ENCODE results near the gene UNC5A.
A peak's percentile ranks its signal among the peaks of the same experiment; 100 is the strongest.

The UNC5A gene

GRCh38 chr5:176894298-176894697 is 83.9 kb downstream of the UNC5A start:
- no peak for DNase-seq (ENCODE audit: low read depth, low spot score)

DNA sequence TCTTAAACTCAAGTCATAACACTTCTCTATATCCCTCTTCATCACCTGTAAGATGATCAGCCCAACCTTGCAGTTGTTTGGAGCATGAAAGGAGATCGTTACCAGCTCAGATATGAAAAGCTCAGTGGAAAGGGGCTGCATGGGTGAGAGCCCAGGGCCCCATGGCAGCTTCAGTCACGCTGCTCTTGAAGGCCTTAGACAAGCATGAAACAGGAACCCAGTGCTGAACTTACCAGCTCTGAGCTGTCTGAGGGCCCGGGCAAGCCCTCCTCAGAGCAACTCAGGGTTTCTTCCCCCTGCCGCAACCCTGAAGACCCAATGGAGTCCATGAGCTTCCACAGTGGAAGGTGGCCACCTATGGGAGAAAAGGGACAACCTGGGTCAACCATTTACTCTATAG is 85.5 kb downstream of the UNC5A start:
- DNase-seq (ENCODE audit: low read depth, low spot score): no peak

DNA sequence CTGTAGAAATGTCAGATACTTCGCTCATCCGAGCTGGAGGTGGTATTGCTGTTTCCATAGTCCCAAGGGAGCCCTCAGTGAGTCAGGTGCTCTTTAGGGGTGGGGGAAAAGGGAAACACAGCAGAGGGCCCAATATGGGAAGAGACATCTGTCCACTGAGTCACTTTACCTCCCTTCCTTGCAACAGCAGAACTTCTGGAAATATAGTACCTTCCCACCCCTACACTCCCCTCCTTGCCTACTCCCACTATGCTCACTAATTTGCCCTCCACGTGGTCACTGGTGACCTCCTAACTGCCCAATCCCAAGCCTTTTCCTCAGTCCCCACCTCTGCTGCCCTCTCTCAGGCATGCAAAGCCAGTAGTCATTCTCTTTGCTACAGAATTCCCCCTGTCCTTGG is 86.9 kb downstream of the UNC5A start:
- DNase-seq (ENCODE audit: low read depth, low spot score): no peak

GRCh38 chr5:176899296-176899891 is 89.0 kb downstream of the UNC5A start, which contains the start of gene HK3:
TSS of gene HK3 (minus strand) at chr5:176899346. CDS start at chr5:176896159, 3,187 bp downstream.
- no peak for DNase-seq (ENCODE audit: low read depth, low spot score)

DNA sequence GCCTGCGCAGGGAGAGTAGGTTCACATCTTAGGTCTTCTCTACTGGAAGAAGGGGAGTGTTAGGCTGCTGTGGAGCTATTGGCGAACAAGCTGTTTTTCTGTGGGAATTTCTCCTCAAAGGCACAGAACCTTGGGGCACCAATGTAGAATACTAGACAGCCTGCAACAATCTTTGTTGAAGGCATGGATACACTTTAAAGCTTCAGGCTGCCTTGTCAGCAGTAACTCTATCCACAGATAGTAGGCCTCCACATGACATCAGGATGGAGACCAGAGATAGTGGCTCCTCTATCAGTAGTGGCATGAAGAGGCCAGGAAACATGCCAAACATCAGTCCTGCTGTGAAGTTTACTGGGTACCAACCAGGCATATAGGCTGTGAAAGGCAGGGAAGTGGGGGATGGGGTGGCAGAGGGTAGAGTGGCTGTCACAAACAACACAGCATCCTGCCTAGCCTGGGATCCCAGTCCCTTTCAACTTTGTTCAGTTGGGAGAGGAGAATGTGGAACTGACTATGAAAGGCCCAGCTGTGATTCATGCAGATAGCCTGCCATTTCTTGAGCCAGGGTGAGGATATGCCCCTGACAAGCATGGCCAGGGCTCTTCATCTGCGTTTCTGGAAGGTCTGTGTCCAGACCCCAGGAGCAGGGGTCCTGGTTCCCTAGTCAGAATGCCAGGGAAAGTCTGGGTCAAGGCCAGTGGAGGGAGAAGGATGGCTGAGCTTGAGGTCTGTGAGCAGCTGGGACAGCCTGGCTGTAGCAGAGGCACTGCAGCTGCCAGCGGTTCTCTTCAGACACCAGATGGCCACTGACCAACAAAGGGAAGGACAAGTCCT is 89.8 kb downstream of the UNC5A start:
- no peak for DNase-seq (ENCODE audit: low read depth, low spot score)

DNA sequence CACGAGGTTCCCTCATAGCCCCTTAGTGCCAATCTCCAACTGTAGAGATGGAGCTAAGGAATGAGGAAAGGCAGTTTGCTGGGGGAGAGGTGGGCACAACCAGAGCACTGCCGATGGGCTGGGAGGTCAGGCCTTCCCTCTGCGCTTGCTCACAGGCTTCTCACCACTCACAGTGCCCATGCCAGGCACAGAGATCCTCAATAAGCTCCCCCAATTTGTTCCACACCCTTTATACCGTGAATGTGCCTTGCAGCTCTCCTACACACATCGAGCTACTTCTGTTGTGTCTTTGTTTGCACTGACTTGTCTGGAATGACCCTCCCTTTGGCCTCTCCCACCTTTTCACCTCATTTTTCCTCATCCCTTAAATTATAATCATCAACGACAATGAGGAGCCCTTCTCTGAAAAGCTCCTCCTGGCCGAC is 90.4 kb downstream of the UNC5A start:
- no peak for DNase-seq (ENCODE audit: low read depth, low spot score)

DNA sequence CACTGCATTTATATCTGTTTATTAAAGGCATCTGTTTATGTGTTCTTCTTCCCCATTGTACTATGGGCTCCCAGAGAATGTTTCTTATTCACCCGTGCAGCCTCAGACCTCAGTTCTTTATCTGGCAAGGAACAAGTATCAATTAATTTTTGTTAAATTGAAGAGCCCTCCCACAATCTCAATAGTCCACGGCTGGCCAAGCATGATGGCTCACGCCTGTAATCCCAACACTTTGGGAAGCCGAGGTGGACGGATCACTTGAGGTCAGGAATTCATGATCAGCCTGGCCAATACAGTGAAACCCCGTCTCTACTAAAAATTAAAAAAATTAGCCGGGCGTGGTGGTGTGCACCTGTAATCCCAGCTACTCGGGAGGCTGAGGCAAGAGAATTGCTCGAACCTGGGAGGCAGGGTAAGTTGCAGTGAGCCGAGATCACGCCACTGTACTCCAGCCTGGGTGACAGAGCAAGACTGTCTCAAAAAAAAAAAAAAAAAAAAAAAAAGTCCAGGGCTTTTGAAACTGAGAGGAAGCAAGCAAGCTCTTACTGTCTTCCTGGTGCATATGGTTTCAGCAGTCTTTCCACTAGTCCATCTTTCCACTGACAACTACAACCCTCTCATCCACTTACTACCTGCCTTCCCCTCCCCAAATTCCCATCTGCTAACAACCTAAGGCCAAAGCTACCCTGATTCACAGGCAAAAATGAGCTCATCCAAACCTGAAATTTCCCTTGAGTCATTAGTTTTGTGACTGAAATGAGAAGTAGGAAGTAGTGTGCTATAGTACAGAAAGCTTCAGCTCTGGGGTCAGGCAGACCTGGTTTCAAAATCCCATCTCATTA is 91.1 kb downstream of the UNC5A start:
- DNase-seq (ENCODE audit: low read depth, low spot score): no peak

- no peak for DNase-seq (ENCODE audit: low read depth, low spot score)
Observed at GRCh38 chr5:176902102-176902814, 91.9 kb downstream of the UNC5A start.

DNA sequence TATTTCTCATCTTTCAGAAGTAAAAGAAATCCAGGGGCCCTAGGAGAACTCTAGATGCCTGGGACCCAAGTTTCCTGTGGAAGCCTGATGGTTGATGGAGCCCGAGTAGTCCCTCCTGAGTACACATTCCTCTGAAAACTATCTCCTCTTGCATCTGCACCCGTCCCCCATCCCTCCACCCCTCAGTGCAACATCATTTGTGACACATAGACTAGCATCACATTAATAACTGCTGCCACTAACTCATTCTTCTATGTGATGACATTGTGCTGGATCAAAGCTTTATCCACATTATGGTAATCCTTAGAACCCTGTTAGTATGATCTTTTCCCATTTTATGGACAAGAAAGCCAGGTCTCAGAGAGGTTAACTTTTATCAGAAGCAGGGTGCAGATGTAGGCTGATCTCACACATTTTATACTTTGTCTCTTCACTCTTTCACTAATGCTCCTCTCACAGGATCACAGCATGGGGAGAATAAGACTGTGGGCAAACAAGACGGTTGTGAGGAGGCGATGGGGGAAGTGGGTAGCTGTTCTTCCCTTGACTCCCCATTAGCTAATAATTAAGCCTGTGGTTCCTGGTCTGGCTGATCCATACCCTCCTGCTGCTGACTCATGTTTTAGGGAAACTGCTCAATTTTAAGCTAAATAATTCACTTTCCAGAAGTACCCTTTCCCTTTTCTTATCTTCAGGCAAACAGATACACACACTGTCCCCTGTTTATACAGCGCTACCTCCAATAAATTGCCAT is 92.7 kb downstream of the UNC5A start:
- DNase-seq (ENCODE audit: low read depth, low spot score): no peak

DNA sequence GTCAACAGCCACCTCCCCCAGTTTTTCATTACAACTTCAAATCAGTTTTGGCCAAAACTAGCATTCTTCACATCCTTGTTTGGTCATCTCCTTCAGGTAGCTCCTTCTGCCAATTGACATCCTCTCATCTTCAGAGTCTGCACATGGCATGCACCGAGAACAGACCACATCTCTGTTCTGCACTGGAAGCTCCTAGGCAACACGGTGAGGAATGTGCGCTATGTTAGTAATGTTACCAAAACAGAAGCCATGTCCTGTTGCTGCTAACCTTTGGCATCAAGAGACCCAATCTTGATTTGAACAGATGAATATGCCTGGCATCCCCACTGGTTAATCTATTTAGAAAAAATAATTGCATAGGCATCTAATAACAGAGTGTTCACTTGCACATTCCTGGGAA is 93.9 kb downstream of the UNC5A start:
- peak; percentile 24 for DNase-seq (ENCODE audit: low read depth, low spot score)

GRCh38 chr5:176906126-176906525 is 95.8 kb downstream of the UNC5A start:
- DNase-seq (ENCODE audit: low read depth, low spot score): no peak

- DNase-seq (ENCODE audit: low read depth, low spot score): no peak
Observed at GRCh38 chr5:176906796-176907195, 96.4 kb downstream of the UNC5A start.

DNA sequence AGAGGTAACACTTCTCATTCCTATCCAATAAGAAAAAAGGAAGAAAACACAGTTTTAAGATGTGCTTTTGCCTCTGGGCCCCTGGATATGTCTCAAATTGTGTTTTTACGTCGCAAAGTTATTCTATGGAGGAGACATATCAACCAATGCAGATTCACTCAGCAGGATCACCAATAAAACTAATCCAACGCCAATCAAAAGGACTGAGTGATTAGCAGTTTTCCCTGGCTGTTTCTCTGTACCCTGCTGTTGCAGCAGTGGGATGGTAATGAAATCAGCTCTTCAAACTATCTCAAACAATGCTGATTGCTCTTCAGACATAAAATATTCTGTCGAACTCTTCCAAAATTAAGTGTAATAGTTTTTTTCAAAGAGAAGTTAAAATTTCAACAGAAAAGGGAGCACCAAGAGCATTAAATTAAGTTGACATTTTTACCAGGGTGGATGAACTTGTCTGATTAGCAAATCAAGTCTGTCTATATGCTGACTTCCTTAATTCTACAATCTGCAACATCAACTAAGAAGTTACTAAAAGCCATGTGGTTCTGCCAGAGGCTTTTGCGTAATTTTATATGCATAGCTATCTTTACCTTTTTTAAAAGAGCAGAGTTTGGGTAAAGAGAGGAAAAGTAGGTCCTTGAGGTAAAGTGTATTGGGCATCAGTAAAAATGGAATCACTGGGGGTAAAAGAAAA is 98.5 kb downstream of the UNC5A start:
- no peak for DNase-seq (ENCODE audit: low read depth, low spot score)

DNA sequence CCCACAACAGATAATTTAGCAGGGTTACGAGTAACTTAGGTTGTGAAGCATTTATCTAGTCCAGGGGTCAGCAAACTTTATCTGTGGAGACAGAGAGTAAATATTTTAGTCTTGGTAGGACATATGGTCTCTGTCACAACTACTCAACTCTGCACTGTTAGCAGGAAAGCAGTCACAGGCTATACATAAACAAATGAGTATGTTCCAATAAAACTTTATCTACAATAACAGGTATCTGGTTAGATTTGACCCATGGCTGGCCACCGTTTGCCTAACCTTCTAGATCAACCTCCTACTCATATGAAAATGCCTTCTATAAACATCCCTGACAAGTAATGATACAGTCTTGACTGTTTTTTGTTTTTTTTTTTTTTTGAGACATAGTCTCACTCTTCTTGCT is 101.8 kb downstream of the UNC5A start:
- no peak for DNase-seq (ENCODE audit: low read depth, low spot score)

DNA sequence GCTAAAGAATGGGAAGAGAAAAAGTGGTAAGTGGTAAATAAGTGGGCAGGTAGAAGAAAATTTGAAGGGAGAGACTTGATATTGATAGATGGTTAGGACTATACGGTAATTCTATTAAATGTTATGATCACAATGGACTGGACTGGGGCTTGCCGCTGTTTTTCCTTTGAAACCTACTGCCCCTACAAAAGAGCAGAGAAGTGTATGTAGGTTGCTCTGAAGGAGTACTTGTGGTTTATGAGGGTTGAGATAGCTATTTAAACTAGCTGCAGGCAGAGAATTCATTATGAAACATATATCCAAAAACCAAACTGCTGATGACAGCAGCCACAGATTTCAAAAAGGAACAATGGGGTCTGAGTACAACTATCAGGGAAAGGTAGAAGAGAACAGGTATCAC is 105.5 kb downstream of the UNC5A start:
- no peak for DNase-seq (ENCODE audit: low read depth, low spot score)

GRCh38 chr5:176916337-176916736 is 106.0 kb downstream of the UNC5A start:
- peak; percentile 40 for DNase-seq (ENCODE audit: low read depth, low spot score)

- no peak for DNase-seq (ENCODE audit: low read depth, low spot score)
Observed at GRCh38 chr5:176918613-176919012, 108.3 kb downstream of the UNC5A start.

DNA sequence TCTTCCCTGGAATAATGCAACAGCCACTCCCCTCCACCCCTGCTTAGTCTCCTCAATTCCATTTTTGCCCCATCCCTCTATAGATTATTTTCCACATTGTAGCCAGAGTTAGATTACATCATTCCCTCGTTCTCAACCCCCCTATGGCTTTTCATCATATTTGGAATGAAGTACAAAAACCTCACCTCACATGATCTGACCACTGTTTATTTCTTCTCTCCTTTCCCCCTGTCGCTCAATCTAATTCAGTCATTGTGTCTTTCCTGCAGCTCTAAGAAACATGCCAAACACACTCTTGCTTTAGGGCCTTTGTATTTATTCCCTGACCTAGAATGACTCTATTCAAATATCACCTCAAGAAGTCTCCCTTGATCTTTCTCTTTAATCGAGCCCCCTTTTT is 111.4 kb downstream of the UNC5A start:
- DNase-seq (ENCODE audit: low read depth, low spot score): peak; percentile 36

GRCh38 chr5:176922817-176923216 is 112.5 kb downstream of the UNC5A start:
- DNase-seq (ENCODE audit: low read depth, low spot score): no peak

- no peak for DNase-seq (ENCODE audit: low read depth, low spot score)
Observed at GRCh38 chr5:176927562-176927961, 117.2 kb downstream of the UNC5A start.

Measured in astrocyte of the hippocampus (primary cell).